HCT116 (cell line): ENCODE measurements around the gene IL21R. TPM values are rescaled to one million over a fixed set of nuclear protein-coding genes. Genes with fewer than 3 reads are reported as not detected.

Experiments used
- ATAC-seq: fragments of 200-7000 bp; cut with Tn5 transposase; 2 replicates; pipeline ENCODE4 v1.9.1; 2020; ENCODE audit warnings: mild to moderate bottlenecking, moderate library complexity
- BruUV-seq: library from RNA; stranded (reverse); fragments of 400-500 nt; replicated peaks from 2 replicates; lab custom pipeline; 2021; lab: Mats Ljungman, UMichigan
- CTCF ChIA-PET: fragments of 300-600 bp; sonication (Branson Sonifier 250); formaldehyde crosslinking; loops from one replicate; lab custom pipeline; 2021; ENCODE audit warnings: antibody characterized with exemption; lab: Charles Lee
- POLR2A ChIA-PET: fragments of 300-600, 350-600 bp; sonication (Branson Sonifier 250); formaldehyde crosslinking; loops from one replicate; lab custom pipeline; 2021; ENCODE audit warnings: antibody characterized with exemption; lab: Charles Lee
- RAD21 ChIA-PET, 2 experiments: fragments of 300-600 bp; sonication (Branson Sonifier 250); formaldehyde crosslinking; loops; one replicate each; lab custom pipeline; 2023; ENCODE audit warnings: low total read pairs in 2 of 2; ENCODE audit not compliant: uncharacterized antibody in 2 of 2, unreplicated experiment in 2 of 2, low non-redundant PET in 1 of 2; lab: Charles Lee
- DNase-seq: peaks from one replicate; pipeline ENCODE4 v3.0.0-alpha.2; 2010; ENCODE audit warnings: low read depth, low spot score
- H2AFZ ChIP-seq: fragments of 200-600 bp; shearing (Covaris generic), sonication (generic); 2 replicates; pipeline ENCODE4 v1.6.1; 2017; ENCODE audit warnings: low read depth, mixed run types, mixed read lengths, antibody characterized with exemption, low read length; ENCODE audit not compliant: poor library complexity, severe bottlenecking
- H3K27ac ChIP-seq: 2 replicates; pipeline ENCODE4 v1.5.1; 2012; ENCODE audit warnings: low read depth, low read length
- H3K27me3 ChIP-seq: fragments of 200-600 bp; sonication (generic); 2 replicates; pipeline ENCODE4 v1.6.1; 2016; ENCODE audit warnings: mixed run types, low read length, mixed read lengths; ENCODE audit not compliant: insufficient read depth
- H3K36me3 ChIP-seq, 2 experiments: fragments of 200-500 bp in 1 of 2; fragments of 200-600 bp in 1 of 2; sonication (Bioruptor generic) in 1 of 2; sonication (generic) in 1 of 2; 2 replicates each; pipeline versions ENCODE4 v1.5.1 to v1.6.1; 2014 to 2016; ENCODE audit warnings: low read length in 2 of 2, inconsistent platforms in 1 of 2, mixed read lengths in 1 of 2, mixed run types in 1 of 2; ENCODE audit not compliant: insufficient read depth in 2 of 2, control insufficient read depth in 1 of 2
- H3K4me1 ChIP-seq, 2 experiments: fragments of 200-600 bp in 1 of 2; sonication (generic) in 1 of 2; 2 replicates each; pipeline versions ENCODE4 v1.5.1 to v1.6.1; 2012 to 2017; ENCODE audit warnings: low read length in 2 of 2, inconsistent platforms in 1 of 2, mild to moderate bottlenecking in 1 of 2, mixed read lengths in 1 of 2, mixed run types in 1 of 2, moderate library complexity in 1 of 2; ENCODE audit not compliant: insufficient read depth in 2 of 2, control insufficient read depth in 1 of 2
- H3K4me2 ChIP-seq: fragments of 200-600 bp; sonication (generic); 2 replicates; pipeline ENCODE4 v1.6.1; 2017; ENCODE audit warnings: mixed run types, low read length, mixed read lengths
- H3K4me3 ChIP-seq, 2 experiments: fragments of 200-600 bp in 1 of 2; sonication (generic) in 1 of 2; replicated peaks in 1 of 2; 2 replicates each; pipeline ENCODE4 v1.5.1; 2011 to 2016; ENCODE audit warnings: low read length in 2 of 2, control low read depth in 1 of 2, low read depth in 1 of 2, mild to moderate bottlenecking in 1 of 2, mixed read lengths in 1 of 2, mixed run types in 1 of 2
- H3K79me2 ChIP-seq: fragments of 200-600 bp; sonication (generic); 2 replicates; pipeline ENCODE4 v1.6.1; 2017; ENCODE audit warnings: mild to moderate bottlenecking, mixed run types, low read length, moderate library complexity, mixed read lengths; ENCODE audit not compliant: insufficient read depth
- H3K9ac ChIP-seq: fragments of 200-600 bp; sonication (generic); 2 replicates; pipeline ENCODE4 v1.6.1; 2016; ENCODE audit warnings: low read length, mixed read lengths
- H3K9me2 ChIP-seq: fragments of 200-600 bp; sonication (generic), shearing (Covaris generic); 2 replicates; pipeline ENCODE4 v1.6.1; 2017; ENCODE audit warnings: mixed run types, mild to moderate bottlenecking, moderate library complexity; ENCODE audit not compliant: insufficient read depth
- H3K9me3 ChIP-seq, 2 experiments: fragments of 200-500 bp in 1 of 2; fragments of 200-600 bp in 1 of 2; sonication (Bioruptor generic) in 1 of 2; sonication (generic) in 1 of 2; 2 replicates each; pipeline ENCODE4 v1.6.1; 2014 to 2017; ENCODE audit warnings: low read length in 2 of 2, mixed read lengths in 2 of 2, inconsistent platforms in 1 of 2, low read depth in 1 of 2, mild to moderate bottlenecking in 1 of 2, mixed run types in 1 of 2, moderate library complexity in 1 of 2; ENCODE audit not compliant: control insufficient read depth in 1 of 2, insufficient read depth in 1 of 2
- H4K20me1 ChIP-seq: fragments of 200-600 bp; sonication (generic), shearing (Covaris generic); 2 replicates; pipeline ENCODE4 v1.6.1; 2017; ENCODE audit warnings: mixed run types, mild to moderate bottlenecking, moderate library complexity; ENCODE audit not compliant: insufficient read depth
- CBX3 ChIP-seq: IDR thresholded peaks from 2 replicates; pipeline ENCODE4 v1.6.1; 2012; ENCODE audit warnings: low read depth
- EZH2phosphoT487 ChIP-seq: fragments of 200-600 bp; IDR thresholded peaks from 2 replicates; pipeline ENCODE4 v1.6.1; 2018; ENCODE audit warnings: antibody characterized with exemption, borderline replicate concordance
- MAX ChIP-seq: IDR thresholded peaks from 2 replicates; pipeline ENCODE4 v1.6.1; 2012
- RAD21 ChIP-seq: IDR thresholded peaks from 2 replicates; pipeline ENCODE4 v1.6.1; 2012; ENCODE audit warnings: low read depth, mild to moderate bottlenecking
- ZNF274 ChIP-seq: fragments of 200-500 bp; sonication (Bioruptor generic); IDR thresholded peaks from 2 replicates; pipeline ENCODE4 v1.6.1; 2014; ENCODE audit warnings: mild to moderate bottlenecking, low read depth, low read length, inconsistent platforms
- intact Hi-C: fragments of 100-400 bp; cut with micrococcal nuclease; formaldehyde crosslinking; loops from 2 replicates; pipeline ENCODE4 v1.10.0; 2022
- total RNA-seq: library from RNA; stranded (reverse); gene quantifications from one replicate; pipeline ENCODE4 v1.2.1, GENCODE V29; 2021; ENCODE audit not compliant: unreplicated experiment
- TF ChIP-seq, protein P1 (sequence below): IDR thresholded peaks from 2 replicates; pipeline ENCODE4 v1.6.1; 2011; ENCODE audit warnings: mild to moderate bottlenecking, low read length, moderate library complexity; ENCODE audit not compliant: insufficient replicate concordance; ENCODE audit errors: extremely low read depth
- TF ChIP-seq, protein P2 (sequence below): IDR thresholded peaks from 2 replicates; pipeline ENCODE4 v1.6.1; 2012; ENCODE audit warnings: low read depth

Gene IL21R
- total RNA-seq, 1 experiment from 2014 or later: 1.2 TPM

DNA sequence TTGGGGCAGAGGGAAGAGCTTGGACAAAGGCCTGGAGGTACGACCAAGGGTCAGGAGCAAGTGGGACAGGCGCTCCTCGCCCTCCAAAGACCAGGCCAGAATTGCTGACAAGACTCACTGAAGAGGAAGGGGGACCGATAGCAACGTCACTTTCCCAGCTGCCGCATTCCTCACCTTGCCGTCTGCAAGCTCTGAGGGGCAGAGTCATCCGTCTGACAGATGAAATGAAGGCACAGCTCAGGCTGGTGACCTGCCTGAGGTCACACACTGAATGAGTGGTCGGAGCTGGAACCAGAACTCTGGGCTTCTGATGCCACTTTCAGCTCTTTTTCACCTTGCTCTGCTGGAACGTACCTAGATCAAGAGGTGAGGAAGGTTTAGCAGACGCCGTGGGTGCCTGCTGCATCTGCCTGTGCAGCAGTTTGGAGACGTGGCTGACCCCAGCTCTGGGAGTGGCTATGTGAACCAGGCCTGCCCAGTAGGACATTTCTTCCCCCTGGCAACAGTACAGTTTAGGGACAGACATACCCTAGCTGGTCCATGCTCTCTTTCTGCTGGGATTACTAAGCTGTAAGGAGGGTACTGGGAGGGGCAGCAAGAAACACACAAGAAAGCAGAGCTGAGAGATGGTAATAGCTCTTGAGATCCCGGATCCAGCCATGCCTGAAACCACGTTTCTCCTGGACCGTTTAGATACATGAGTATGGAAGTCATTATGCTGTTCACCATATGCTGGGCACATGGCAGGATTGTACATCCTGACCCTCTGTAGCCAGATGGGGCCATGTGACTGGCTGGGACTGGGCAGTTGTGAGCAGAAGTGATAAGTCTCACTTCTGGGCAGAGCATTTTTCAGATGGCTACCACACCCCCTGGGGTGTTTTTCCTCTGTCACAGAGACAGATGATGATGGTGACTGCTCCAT lies 50.9 kb downstream of the IL21R start:
- TF ChIP-seq, protein P1, sequence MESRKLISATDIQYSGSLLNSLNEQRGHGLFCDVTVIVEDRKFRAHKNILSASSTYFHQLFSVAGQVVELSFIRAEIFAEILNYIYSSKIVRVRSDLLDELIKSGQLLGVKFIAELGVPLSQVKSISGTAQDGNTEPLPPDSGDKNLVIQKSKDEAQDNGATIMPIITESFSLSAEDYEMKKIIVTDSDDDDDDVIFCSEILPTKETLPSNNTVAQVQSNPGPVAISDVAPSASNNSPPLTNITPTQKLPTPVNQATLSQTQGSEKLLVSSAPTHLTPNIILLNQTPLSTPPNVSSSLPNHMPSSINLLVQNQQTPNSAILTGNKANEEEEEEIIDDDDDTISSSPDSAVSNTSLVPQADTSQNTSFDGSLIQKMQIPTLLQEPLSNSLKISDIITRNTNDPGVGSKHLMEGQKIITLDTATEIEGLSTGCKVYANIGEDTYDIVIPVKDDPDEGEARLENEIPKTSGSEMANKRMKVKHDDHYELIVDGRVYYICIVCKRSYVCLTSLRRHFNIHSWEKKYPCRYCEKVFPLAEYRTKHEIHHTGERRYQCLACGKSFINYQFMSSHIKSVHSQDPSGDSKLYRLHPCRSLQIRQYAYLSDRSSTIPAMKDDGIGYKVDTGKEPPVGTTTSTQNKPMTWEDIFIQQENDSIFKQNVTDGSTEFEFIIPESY: no peak

DNA sequence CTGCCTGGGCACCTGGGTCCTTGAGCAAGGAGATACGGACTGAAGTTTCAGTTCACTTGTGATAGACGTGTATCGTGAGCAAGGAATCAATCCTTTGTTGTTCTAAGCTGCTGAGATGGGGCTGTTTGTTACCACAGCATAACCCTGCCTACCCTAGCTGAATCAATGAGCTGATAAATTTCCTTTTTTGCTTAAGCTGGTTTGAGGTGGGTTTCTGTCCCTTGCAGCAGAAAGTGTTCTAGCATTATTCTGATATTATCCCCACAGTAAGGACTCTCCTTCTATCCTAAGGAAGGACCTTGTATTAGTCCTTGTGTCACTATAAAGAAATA lies 51.5 kb downstream of the IL21R start:
- Histone ChIP-seq H4K20me1 (no peaks in the 10 kb centered on the region), H3K9me3 (no peaks in the 10 kb centered on the region), H3K4me1 (no peaks in the 10 kb centered on the region), H3K4me3 (no peak overlapping the region), H3K36me3 (no peaks in the 10 kb centered on the region), H3K9me2 (no peaks in the 10 kb centered on the region), H2AFZ (no peak overlapping the region), H3K27ac (no peak overlapping the region), H3K4me2 (no peak overlapping the region), H3K79me2 (no peaks in the 10 kb centered on the region), H3K27me3 (no peaks in the 10 kb centered on the region), H3K9ac (no peak overlapping the region)
- CTCF ChIA-PET: no interaction called here
- BruUV-seq: no TSS peak
- RAD21 ChIA-PET: no interaction called here
- no peak for TF ChIP-seq EZH2phosphoT487
- TF ChIP-seq ZNF274: no peak
- TF ChIP-seq, protein P2, sequence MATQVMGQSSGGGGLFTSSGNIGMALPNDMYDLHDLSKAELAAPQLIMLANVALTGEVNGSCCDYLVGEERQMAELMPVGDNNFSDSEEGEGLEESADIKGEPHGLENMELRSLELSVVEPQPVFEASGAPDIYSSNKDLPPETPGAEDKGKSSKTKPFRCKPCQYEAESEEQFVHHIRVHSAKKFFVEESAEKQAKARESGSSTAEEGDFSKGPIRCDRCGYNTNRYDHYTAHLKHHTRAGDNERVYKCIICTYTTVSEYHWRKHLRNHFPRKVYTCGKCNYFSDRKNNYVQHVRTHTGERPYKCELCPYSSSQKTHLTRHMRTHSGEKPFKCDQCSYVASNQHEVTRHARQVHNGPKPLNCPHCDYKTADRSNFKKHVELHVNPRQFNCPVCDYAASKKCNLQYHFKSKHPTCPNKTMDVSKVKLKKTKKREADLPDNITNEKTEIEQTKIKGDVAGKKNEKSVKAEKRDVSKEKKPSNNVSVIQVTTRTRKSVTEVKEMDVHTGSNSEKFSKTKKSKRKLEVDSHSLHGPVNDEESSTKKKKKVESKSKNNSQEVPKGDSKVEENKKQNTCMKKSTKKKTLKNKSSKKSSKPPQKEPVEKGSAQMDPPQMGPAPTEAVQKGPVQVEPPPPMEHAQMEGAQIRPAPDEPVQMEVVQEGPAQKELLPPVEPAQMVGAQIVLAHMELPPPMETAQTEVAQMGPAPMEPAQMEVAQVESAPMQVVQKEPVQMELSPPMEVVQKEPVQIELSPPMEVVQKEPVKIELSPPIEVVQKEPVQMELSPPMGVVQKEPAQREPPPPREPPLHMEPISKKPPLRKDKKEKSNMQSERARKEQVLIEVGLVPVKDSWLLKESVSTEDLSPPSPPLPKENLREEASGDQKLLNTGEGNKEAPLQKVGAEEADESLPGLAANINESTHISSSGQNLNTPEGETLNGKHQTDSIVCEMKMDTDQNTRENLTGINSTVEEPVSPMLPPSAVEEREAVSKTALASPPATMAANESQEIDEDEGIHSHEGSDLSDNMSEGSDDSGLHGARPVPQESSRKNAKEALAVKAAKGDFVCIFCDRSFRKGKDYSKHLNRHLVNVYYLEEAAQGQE: no peak
- TF ChIP-seq RAD21: no peak
- no peak for TF ChIP-seq CBX3
- TF ChIP-seq MAX: no peak
- no peak for ATAC-seq
- no peak for DNase-seq
- intact Hi-C loops: no loop called here
- POLR2A ChIA-PET: no interaction called here

More for the DNA sequence above, 50.9 kb downstream of the IL21R start:
- H3K9ac ChIP-seq: no peak overlapping the region
- no peaks in the 10 kb centered on the region for H3K9me3 ChIP-seq
- intact Hi-C loops: no loop called here
- BruUV-seq: no TSS peak
- no peak overlapping the region for H3K27ac ChIP-seq
- no peaks in the 10 kb centered on the region for H4K20me1 ChIP-seq
- no peaks in the 10 kb centered on the region for H3K9me2 ChIP-seq
- no peak for DNase-seq
- H2AFZ ChIP-seq: no peak overlapping the region
- no peaks in the 10 kb centered on the region for H3K27me3 ChIP-seq
- no peak for ATAC-seq
- no peaks in the 10 kb centered on the region for H3K36me3 ChIP-seq
- H3K4me2 ChIP-seq: no peak overlapping the region
- no peaks in the 10 kb centered on the region for H3K4me1 ChIP-seq
- CTCF ChIA-PET: no interaction called here
- H3K79me2 ChIP-seq: no peaks in the 10 kb centered on the region
- RAD21 ChIA-PET: no interaction called here
- no peak overlapping the region for H3K4me3 ChIP-seq
- POLR2A ChIA-PET: no interaction called here
